Keratinocyte (primary cell): ENCODE results near the gene CCDC141. TPM values are rescaled to one million over a fixed set of nuclear protein-coding genes. Genes with fewer than 3 reads are reported as not detected.

Source experiments
- DNase-seq: peaks from one replicate; pipeline ENCODE4 v3.0.0-alpha.2; 2011; ENCODE audit warnings: low read depth, missing footprints, low spot score
- FAIRE-seq: peaks from 2 replicates; lab custom pipeline; 2011; peaks lifted over from hg19 to GRCh38; lab: Jason Lieb, UNC
- H2AFZ ChIP-seq: 2 replicates; pipeline ENCODE4 v1.6.0; 2012; ENCODE audit warnings: low read length, control low read depth, inconsistent platforms; ENCODE audit not compliant: control insufficient read depth
- H3K27ac ChIP-seq: 2 replicates; pipeline ENCODE4 v1.5.1; 2011; ENCODE audit warnings: low read length; ENCODE audit not compliant: control insufficient read depth, insufficient read depth
- H3K27me3 ChIP-seq: 3 replicates; pipeline ENCODE4 v1.6.0; 2011; ENCODE audit warnings: low read length; ENCODE audit not compliant: control insufficient read depth, insufficient read depth; ENCODE audit errors: extremely low read depth
- H3K36me3 ChIP-seq, 2 experiments: 2 replicates in 1 of 2; 3 replicates in 1 of 2; pipeline ENCODE4 v1.5.1; 2011; ENCODE audit warnings: low read length in 2 of 2, mild to moderate bottlenecking in 1 of 2; ENCODE audit not compliant: control insufficient read depth in 2 of 2, insufficient read depth in 2 of 2; ENCODE audit errors: extremely low read depth in 1 of 2
- H3K4me1 ChIP-seq: 3 replicates; pipeline ENCODE4 v1.5.1; 2011; ENCODE audit warnings: low read length; ENCODE audit not compliant: control insufficient read depth, insufficient read depth; ENCODE audit errors: extremely low read depth
- H3K4me2 ChIP-seq: 3 replicates; pipeline ENCODE4 v1.6.0; 2011; ENCODE audit warnings: low read depth, low read length; ENCODE audit not compliant: control insufficient read depth, insufficient read depth; ENCODE audit errors: extremely low read depth
- H3K4me3 ChIP-seq, 3 experiments: fragments of 200-600 bp in 1 of 3; sonication (generic) in 1 of 3; 2 replicates in 2 of 3; 3 replicates in 1 of 3; pipeline ENCODE4 v1.5.1; 2011 to 2016; ENCODE audit warnings: low read length in 3 of 3, mild to moderate bottlenecking in 3 of 3, control low read depth in 2 of 3, inconsistent platforms in 1 of 3, low read depth in 1 of 3, mixed read lengths in 1 of 3, mixed run types in 1 of 3, moderate library complexity in 1 of 3; ENCODE audit not compliant: control insufficient read depth in 2 of 3, insufficient read depth in 2 of 3; ENCODE audit errors: extremely low read depth in 1 of 3
- H3K79me2 ChIP-seq: 2 replicates; pipeline ENCODE4 v1.6.0; 2012; ENCODE audit warnings: low read length; ENCODE audit not compliant: control insufficient read depth, insufficient read depth
- H3K9ac ChIP-seq: 3 replicates; pipeline ENCODE4 v1.6.0; 2011; ENCODE audit warnings: low read length; ENCODE audit not compliant: control insufficient read depth, insufficient read depth; ENCODE audit errors: extremely low read depth
- H3K9me1 ChIP-seq: 3 replicates; pipeline ENCODE4 v1.6.0; 2011; ENCODE audit warnings: low read length; ENCODE audit not compliant: control insufficient read depth, insufficient read depth; ENCODE audit errors: extremely low read depth
- H3K9me3 ChIP-seq: 2 replicates; pipeline ENCODE4 v1.5.1; 2012; ENCODE audit warnings: low read depth, low read length; ENCODE audit not compliant: control insufficient read depth
- H4K20me1 ChIP-seq: 3 replicates; pipeline ENCODE4 v1.6.0; 2011; ENCODE audit warnings: low read length; ENCODE audit not compliant: control insufficient read depth, insufficient read depth; ENCODE audit errors: extremely low read depth
- CTCF ChIP-seq, 3 experiments: IDR thresholded peaks in 1 of 3; conservative IDR thresholded peaks in 1 of 3; optimal IDR thresholded peaks in 1 of 3; 2 replicates in 2 of 3; 3 replicates in 1 of 3; pipeline versions ENCODE3 to v1.5.1; 2011; ENCODE audit warnings: low read length in 3 of 3, mild to moderate bottlenecking in 3 of 3, moderate library complexity in 2 of 3, control low read depth in 1 of 3, inconsistent platforms in 1 of 3; ENCODE audit not compliant: insufficient read depth in 2 of 3; ENCODE audit errors: extremely low read depth in 1 of 3
- EZH2 ChIP-seq: IDR thresholded peaks from one replicate; pipeline ENCODE4 v1.6.1; 2012; ENCODE audit warnings: inconsistent platforms, mild to moderate bottlenecking, low read length, moderate library complexity
- dilution Hi-C: fragments of 300-500 bp; cut with MboI; formaldehyde crosslinking; loops from one replicate; pipeline ENCODE4 v1.7.0; 2020; ENCODE audit warnings: low sequenced_read_pairs; ENCODE audit not compliant: extremely low pct_ligation_motif_present
- polyA plus RNA-seq, 5 experiments: library from polyadenylated mRNA; depleted of rRNA in 3 of 5; stranded (reverse) in 3 of 5; stranded (forward) in 1 of 5; unstranded in 1 of 5; fragments of >200 nt; gene quantifications; 1 replicate in 1 of 5; 2 replicates in 3 of 5; 3 replicates in 1 of 5; pipeline versions ENCODE4 v1.2.1 to v1.2.3, GENCODE V29; 2011 to 2012; ENCODE audit warnings: missing spikeins in 2 of 5, low read depth in 1 of 5, low replicate concordance in 1 of 5

The CCDC141 gene
- polyA plus RNA-seq, 1 donor (not counting 4 experiments of a cell fraction or from before 2014, with no cell fraction given), result not detected

GRCh38 chr2:178827739-178828485, 222.0 kb downstream of the CCDC141 start:
- H3K9ac ChIP-seq, result no peak overlapping the region
- H3K9me1 ChIP-seq, result no peaks in the 10 kb centered on the region
- no peaks in the 10 kb centered on the region for H3K36me3 ChIP-seq
- no peak overlapping the region for H2AFZ ChIP-seq
- no peak overlapping the region for H3K4me2 ChIP-seq
- H3K9me3 ChIP-seq, result no peaks in the 10 kb centered on the region
- H3K4me1 ChIP-seq, result no peaks in the 10 kb centered on the region
- DNase-seq (no peak), FAIRE-seq (no peak)
- no peak overlapping the region for H3K27ac ChIP-seq
- dilution Hi-C loops, result no loop called here
- TF ChIP-seq EZH2 (no peak), CTCF (optimal IDR thresholded peaks at IDR 0.05 in 1 of 3, IDR thresholded peaks at IDR 0.05 in 1 of 3, conservative IDR thresholded peaks at IDR 0.05 in 1 of 3; ENCODE audit: extremely low read depth in 1 of 3, insufficient read depth in 2 of 3, low read length in 3 of 3) (no peak)
- H3K27me3 ChIP-seq, result peaks cover 4% of the 10 kb centered on the region
- H4K20me1 ChIP-seq, result no peaks in the 10 kb centered on the region
- no peaks in the 10 kb centered on the region for H3K79me2 ChIP-seq
- H3K4me3 ChIP-seq, result no peak overlapping the region

- H3K27me3 ChIP-seq, result peaks cover 4% of the 10 kb centered on the region
- dilution Hi-C loops, result no loop called here
- no peaks in the 10 kb centered on the region for H3K36me3 ChIP-seq
- no peak for TF ChIP-seq EZH2
- DNase-seq, result no peak
- no peak overlapping the region for H3K4me3 ChIP-seq
- H3K9me3 ChIP-seq, result no peaks in the 10 kb centered on the region
- no peak overlapping the region for H3K9ac ChIP-seq
- no peaks in the 10 kb centered on the region for H4K20me1 ChIP-seq
- no peaks in the 10 kb centered on the region for H3K4me1 ChIP-seq
- no peaks in the 10 kb centered on the region for H3K9me1 ChIP-seq
- no peak overlapping the region for H3K4me2 ChIP-seq
- no peak overlapping the region for H3K27ac ChIP-seq
- no peaks in the 10 kb centered on the region for H3K79me2 ChIP-seq
- no peak for FAIRE-seq
- no peak overlapping the region for H2AFZ ChIP-seq
These were observed 222.8 kb downstream of the CCDC141 start for GRCh38 chr2:178827111-178827510.
